A549 (cell line): ENCODE results near the gene TRNT1. TPM values are rescaled to one million over a fixed set of nuclear protein-coding genes. Genes with fewer than 3 reads are reported as not detected.

ENCODE experiments used
- ATAC-seq, 2 experiments: fragments of 200-7000 bp in 1 of 2; fragments of >200 bp in 1 of 2; cut with Nextera tagmentation in 1 of 2; cut with Tn5 transposase in 1 of 2; 3 replicates each; pipeline versions ENCODE4 v1.8.0 to v1.9.1; 2018 to 2020; ENCODE audit warnings: mild to moderate bottlenecking in 1 of 2, moderate library complexity in 1 of 2
- CTCF ChIA-PET: fragments of 300-600 bp; sonication (Branson Sonifier 250); formaldehyde crosslinking; extraction: SDS; loops from one replicate; lab custom pipeline; 2021; ENCODE audit warnings: antibody characterized with exemption, inconsistent platforms; lab: Yijun Ruan, JAX
- POLR2A ChIA-PET: fragments of 350-600 bp; formaldehyde crosslinking; extraction: SDS; loops from one replicate; lab custom pipeline; 2021; ENCODE audit warnings: antibody characterized with exemption, inconsistent platforms; lab: Yijun Ruan, JAX
- DNase-seq, 2 experiments: peaks; one replicate each; pipeline versions ENCODE4 v3.0.0 to v3.0.0-alpha.2; 2011 to 2016; ENCODE audit warnings: low read depth in 1 of 2, low spot score in 1 of 2
- FAIRE-seq: peaks from 2 replicates; lab custom pipeline; 2011; peaks lifted over from hg19 to GRCh38; lab: Jason Lieb, UNC
- H3K27ac ChIP-seq, 2 experiments: fragments of >200 bp; sonication (Bioruptor Twin); formaldehyde crosslinking; 3 replicates each; pipeline ENCODE4 v1.5.1; 2016 to 2017
- H3K4me1 ChIP-seq: fragments of >200 bp; sonication (Bioruptor Twin); formaldehyde crosslinking; 3 replicates; pipeline ENCODE4 v1.6.1; 2016
- H3K4me2 ChIP-seq: fragments of >200 bp; sonication (Bioruptor Twin); formaldehyde crosslinking; 3 replicates; pipeline ENCODE4 v1.6.1; 2016
- H3K4me3 ChIP-seq: fragments of >200 bp; sonication (Bioruptor Twin); formaldehyde crosslinking; 3 replicates; pipeline ENCODE4 v1.5.1; 2016
- H3K9me3 ChIP-seq: fragments of >200 bp; sonication (Bioruptor Twin); formaldehyde crosslinking; 3 replicates; pipeline ENCODE4 v1.6.1; 2016
- CEBPB ChIP-seq, 2 experiments: fragments of >200 bp in 1 of 2; sonication (Bioruptor Twin) in 1 of 2; formaldehyde crosslinking in 1 of 2; IDR thresholded peaks; 2 replicates each; pipeline ENCODE4 v1.6.1; 2012 to 2016
- FOSL2 ChIP-seq, 2 experiments: fragments of 450-650 bp in 1 of 2; fragments of >200 bp in 1 of 2; sonication (Bioruptor Twin) in 1 of 2; formaldehyde crosslinking; IDR thresholded peaks; 2 replicates each; pipeline versions ENCODE4 v1.5.0 to v1.6.1; 2016 to 2020; ENCODE audit warnings: mild to moderate bottlenecking in 1 of 2, moderate library complexity in 1 of 2
- FOXS1 ChIP-seq: fragments of 250-450 bp; sonication (Bioruptor Pico); IDR thresholded peaks from 2 replicates; pipeline ENCODE4 v1.5.0; 2020; ENCODE audit warnings: mild to moderate bottlenecking, moderate library complexity
- MAFK ChIP-seq: fragments of 450-650 bp; IDR thresholded peaks from 2 replicates; pipeline ENCODE4 v1.6.1; 2014; ENCODE audit not compliant: partially characterized antibody
- MAZ ChIP-seq: fragments of 150-350 bp; IDR thresholded peaks from 2 replicates; pipeline ENCODE4 v1.6.1; 2014; ENCODE audit warnings: antibody characterized with exemption, low read depth, low read length, borderline replicate concordance
- NFE2L2 ChIP-seq: fragments of 150-350 bp; conservative IDR thresholded peaks from 2 replicates; pipeline ENCODE4 v1.6.1; 2014; ENCODE audit warnings: low read length
- NR3C1 ChIP-seq: fragments of >200 bp; sonication (Bioruptor Twin); formaldehyde crosslinking; IDR thresholded peaks from 3 replicates; pipeline ENCODE4 v1.6.1; 2017
- RARB ChIP-seq: fragments of 250-450 bp; sonication (Bioruptor Pico); IDR thresholded peaks from 2 replicates; pipeline ENCODE4 v1.8.0; 2021; ENCODE audit warnings: mild to moderate bottlenecking, moderate library complexity
- RFX5 ChIP-seq: fragments of 450-650 bp; IDR thresholded peaks from 2 replicates; pipeline ENCODE4 v1.7.1; 2014; ENCODE audit warnings: antibody characterized with exemption, mild to moderate bottlenecking, moderate library complexity
- SMC3 ChIP-seq: fragments of >200 bp; sonication (Bioruptor Twin); formaldehyde crosslinking; IDR thresholded peaks from 3 replicates; pipeline ENCODE4 v1.6.1; 2018; ENCODE audit warnings: inconsistent platforms
- ZC3H11A ChIP-seq: fragments of 450-650 bp; IDR thresholded peaks from 2 replicates; pipeline ENCODE4 v1.6.1; 2014; ENCODE audit warnings: antibody characterized with exemption, mild to moderate bottlenecking
- ZNF302 ChIP-seq: fragments of 250-450 bp; sonication (Bioruptor Pico); IDR thresholded peaks from 2 replicates; pipeline ENCODE4 v1.9.0; 2021; ENCODE audit warnings: inconsistent platforms, mild to moderate bottlenecking, moderate library complexity
- WGBS: methylation state at CpG from one replicate; pipeline ENCODE4 v1.1.6; 2017; ENCODE audit errors: missing lambda C conversion rate; 5-methylcytosine and 5-hydroxymethylcytosine counted together
- polyA plus RNA-seq, 4 experiments: library from polyadenylated mRNA; depleted of rRNA in 3 of 4; stranded (reverse); fragments of >200 nt; fragmentation: RNase III in 1 of 4; extraction: RNeasy Plus Mini Kit Qiagen cat#74134 plus additional on column Dnase treatment in 1 of 4; gene quantifications; 2 replicates in 3 of 4; 3 replicates in 1 of 4; pipeline ENCODE4 v1.2.3, GENCODE V29; 2011 to 2017
- TF ChIP-seq, protein P1 (sequence below): fragments of 250-450 bp; sonication (Bioruptor Pico); IDR thresholded peaks from 2 replicates; pipeline ENCODE4 v1.5.0; 2020; ENCODE audit warnings: low read depth, mild to moderate bottlenecking, moderate library complexity
- TF ChIP-seq, protein P2 (sequence below): fragments of >200 bp; sonication (Bioruptor Twin); formaldehyde crosslinking; IDR thresholded peaks from 3 replicates; pipeline ENCODE4 v1.5.1; 2016
- TF ChIP-seq, protein P3 (sequence below): fragments of 250-450 bp; sonication (Bioruptor Pico); IDR thresholded peaks from 2 replicates; pipeline ENCODE4 v1.5.0; 2021; ENCODE audit warnings: mild to moderate bottlenecking, moderate library complexity, borderline replicate concordance

TRNT1 gene
- polyA plus RNA-seq, 2 of the 4 experiments (the other 2 are of a cell fraction), result 25.7 to 32.0 TPM

DNA sequence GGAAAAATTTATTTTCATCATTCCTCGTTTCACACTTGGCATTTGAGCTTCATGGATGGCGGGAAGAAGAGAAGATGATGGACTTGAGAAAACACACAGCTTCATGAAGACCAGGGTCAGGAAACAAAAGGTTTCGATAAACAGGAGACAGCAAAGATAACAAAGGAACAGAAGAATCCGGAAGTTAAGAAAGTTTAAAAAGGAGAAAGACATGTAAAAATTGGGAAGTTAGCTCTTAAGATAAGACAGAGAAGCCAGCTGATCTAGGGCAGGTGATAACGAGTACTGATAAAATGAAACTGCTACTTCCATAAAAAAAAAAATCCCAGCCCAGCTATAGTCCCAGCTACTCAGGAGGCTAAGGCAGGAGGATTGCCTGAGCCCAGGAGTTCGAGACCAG lies 40.5 kb upstream of the TRNT1 start:
- no peak for TF ChIP-seq NR3C1
- no peak for TF ChIP-seq FOXS1 (CRISPR knock-in tag)
- TF ChIP-seq MAFK, result no peak
- no peak for TF ChIP-seq MAZ
- ChIA-PET CTCF (interaction anchor here (0.6 kb wide), 1 partner anchor 87 kb away, joined by 3 read pairs; no protein-coding TSS in a partner anchor), POLR2A (no interaction called here)
- no peaks in the 10 kb centered on the region for H3K9me3 ChIP-seq
- no peak overlapping the region for H3K4me2 ChIP-seq
- no peak for ATAC-seq
- no peak overlapping the region for H3K27ac ChIP-seq
- FAIRE-seq, result no peak
- WGBS, result 41% methylated on average over 6 of the region's 6 CpGs
- H3K4me3 ChIP-seq, result no peak overlapping the region
- H3K4me1 ChIP-seq, result no peaks in the 10 kb centered on the region
- DNase-seq, result no peak

DNA sequence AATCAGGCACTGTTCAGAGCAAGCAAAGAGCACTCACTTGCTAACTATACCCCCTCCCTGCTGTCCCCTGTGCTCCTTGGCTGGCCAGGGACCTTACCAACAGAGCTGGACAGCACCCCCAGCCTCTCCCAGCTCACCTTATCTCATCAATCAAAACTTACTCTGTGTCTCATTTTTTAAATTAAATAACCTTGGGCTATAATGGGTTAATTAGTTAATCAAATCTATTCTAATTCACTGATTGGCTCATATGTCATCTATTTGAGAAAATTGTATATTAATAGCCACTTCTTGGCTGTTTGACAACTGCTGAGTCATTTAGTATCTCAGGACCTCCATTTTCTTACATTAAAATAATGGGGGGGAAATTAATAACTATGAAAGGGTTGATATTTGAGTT lies 39.5 kb upstream of the TRNT1 start:
- FAIRE-seq, result no peak
- POLR2A ChIA-PET, result no interaction called here
- no peak for ATAC-seq

DNA sequence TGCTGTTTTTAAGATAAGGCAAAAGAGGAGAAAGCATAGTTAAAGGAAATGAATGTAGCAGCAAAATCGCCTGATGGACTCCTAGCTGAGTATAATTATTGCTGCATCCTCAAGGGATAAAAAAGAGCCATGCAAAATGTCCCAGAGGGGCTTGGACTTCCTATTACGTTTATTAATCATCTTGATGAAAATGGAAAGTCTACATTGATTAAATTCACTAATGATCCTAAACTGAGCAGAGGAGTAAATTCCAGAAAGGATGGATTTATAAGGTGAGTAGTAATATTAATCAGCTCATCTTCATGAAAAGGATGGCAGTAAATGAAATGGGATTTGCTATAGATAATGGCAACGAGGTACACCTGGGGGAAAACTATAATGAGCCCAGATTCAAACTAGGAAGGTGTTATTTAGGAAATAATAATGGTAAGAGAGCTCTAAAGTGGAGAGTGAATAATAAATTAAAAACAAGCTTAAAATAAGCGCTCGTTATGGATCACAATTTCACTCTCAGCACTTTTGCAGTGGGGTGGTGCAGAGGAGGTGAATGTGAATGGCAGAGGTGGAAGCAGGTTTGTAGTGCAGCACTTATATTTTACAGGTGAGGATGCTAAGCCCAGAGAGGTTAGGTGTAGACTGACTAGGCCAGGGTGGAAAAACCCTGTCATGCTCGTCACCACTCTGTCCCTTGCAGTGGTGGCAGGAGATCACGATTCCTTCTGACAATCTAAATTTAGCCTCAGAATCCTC lies 38.8 kb upstream of the TRNT1 start:
- 61% methylated on average over 7 of the region's 7 CpGs for WGBS
- H3K4me3 ChIP-seq, result no peak overlapping the region
- H3K9me3 ChIP-seq, result no peaks in the 10 kb centered on the region
- TF ChIP-seq RFX5 (no peak), RARB (CRISPR knock-in tag) (no peak), CEBPB (IDR thresholded peaks at IDR 0.05) (no peak), FOSL2 (IDR thresholded peaks at IDR 0.05) (no peak), FOSL2 (CRISPR knock-in tag; IDR thresholded peaks at IDR 0.05) (no peak)
- TF ChIP-seq, protein P1, sequence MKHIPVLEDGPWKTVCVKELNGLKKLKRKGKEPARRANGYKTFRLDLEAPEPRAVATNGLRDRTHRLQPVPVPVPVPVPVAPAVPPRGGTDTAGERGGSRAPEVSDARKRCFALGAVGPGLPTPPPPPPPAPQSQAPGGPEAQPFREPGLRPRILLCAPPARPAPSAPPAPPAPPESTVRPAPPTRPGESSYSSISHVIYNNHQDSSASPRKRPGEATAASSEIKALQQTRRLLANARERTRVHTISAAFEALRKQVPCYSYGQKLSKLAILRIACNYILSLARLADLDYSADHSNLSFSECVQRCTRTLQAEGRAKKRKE (CRISPR knock-in tag), result no peak
- TF ChIP-seq, protein P2, sequence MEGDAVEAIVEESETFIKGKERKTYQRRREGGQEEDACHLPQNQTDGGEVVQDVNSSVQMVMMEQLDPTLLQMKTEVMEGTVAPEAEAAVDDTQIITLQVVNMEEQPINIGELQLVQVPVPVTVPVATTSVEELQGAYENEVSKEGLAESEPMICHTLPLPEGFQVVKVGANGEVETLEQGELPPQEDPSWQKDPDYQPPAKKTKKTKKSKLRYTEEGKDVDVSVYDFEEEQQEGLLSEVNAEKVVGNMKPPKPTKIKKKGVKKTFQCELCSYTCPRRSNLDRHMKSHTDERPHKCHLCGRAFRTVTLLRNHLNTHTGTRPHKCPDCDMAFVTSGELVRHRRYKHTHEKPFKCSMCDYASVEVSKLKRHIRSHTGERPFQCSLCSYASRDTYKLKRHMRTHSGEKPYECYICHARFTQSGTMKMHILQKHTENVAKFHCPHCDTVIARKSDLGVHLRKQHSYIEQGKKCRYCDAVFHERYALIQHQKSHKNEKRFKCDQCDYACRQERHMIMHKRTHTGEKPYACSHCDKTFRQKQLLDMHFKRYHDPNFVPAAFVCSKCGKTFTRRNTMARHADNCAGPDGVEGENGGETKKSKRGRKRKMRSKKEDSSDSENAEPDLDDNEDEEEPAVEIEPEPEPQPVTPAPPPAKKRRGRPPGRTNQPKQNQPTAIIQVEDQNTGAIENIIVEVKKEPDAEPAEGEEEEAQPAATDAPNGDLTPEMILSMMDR, result no peak
- FAIRE-seq (no peak), ATAC-seq (no peak), DNase-seq (no peak)
- H3K4me1 ChIP-seq, result no peaks in the 10 kb centered on the region
- ChIA-PET CTCF (interaction anchor here (0.6 kb wide), 1 partner anchor 406 kb away, joined by 3 read pairs; no protein-coding TSS in a partner anchor), POLR2A (no interaction called here)
- H3K4me2 ChIP-seq, result no peak overlapping the region
- H3K27ac ChIP-seq, result no peak overlapping the region

More for the DNA sequence above, 39.5 kb upstream of the TRNT1 start:
- CTCF ChIA-PET, result no interaction called here
- Histone ChIP-seq H3K9me3 (no peaks in the 10 kb centered on the region), H3K4me3 (no peak overlapping the region)
- DNase-seq, result no peak
- no peak for TF ChIP-seq SMC3
- TF ChIP-seq ZC3H11A, result no peak
- TF ChIP-seq, protein P3, sequence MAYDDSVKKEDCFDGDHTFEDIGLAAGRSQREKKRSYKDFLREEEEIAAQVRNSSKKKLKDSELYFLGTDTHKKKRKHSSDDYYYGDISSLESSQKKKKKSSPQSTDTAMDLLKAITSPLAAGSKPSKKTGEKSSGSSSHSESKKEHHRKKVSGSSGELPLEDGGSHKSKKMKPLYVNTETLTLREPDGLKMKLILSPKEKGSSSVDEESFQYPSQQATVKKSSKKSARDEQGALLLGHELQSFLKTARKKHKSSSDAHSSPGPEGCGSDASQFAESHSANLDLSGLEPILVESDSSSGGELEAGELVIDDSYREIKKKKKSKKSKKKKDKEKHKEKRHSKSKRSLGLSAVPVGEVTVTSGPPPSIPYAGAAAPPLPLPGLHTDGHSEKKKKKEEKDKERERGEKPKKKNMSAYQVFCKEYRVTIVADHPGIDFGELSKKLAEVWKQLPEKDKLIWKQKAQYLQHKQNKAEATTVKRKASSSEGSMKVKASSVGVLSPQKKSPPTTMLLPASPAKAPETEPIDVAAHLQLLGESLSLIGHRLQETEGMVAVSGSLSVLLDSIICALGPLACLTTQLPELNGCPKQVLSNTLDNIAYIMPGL (CRISPR knock-in tag), result no peak
- no peak for TF ChIP-seq NFE2L2
- no peak for TF ChIP-seq CEBPB (IDR thresholded peaks at IDR 0.05)
- no peak for TF ChIP-seq ZNF302 (CRISPR knock-in tag)
- TF ChIP-seq, all 56 proteins: peak for 0
- Histone ChIP-seq H3K4me1 (no peaks in the 10 kb centered on the region), H3K27ac (no peak overlapping the region), H3K4me2 (no peak overlapping the region)
